Hippocampal formation (tissue), 2 donors: ENCODE results near the gene UBTFL1.
A peak's percentile ranks its signal among the peaks of the same experiment; 100 is the strongest.
"Not testable (repeated sequence)": the region's sequence is repeated elsewhere in the genome, so short reads cannot be mapped to it uniquely, and the experiment has no call there.

ENCODE experiments used
- DNase-seq, 2 donors: peaks; one replicate each; lab custom pipeline; 2025; lab: John Stamatoyannopoulos, UW

Gene UBTFL1

GRCh38 chr11:90085650-90086049 is at the start of gene UBTFL1:
UBTFL1 (plus strand) TSS chr11:90085950; CDS start chr11:90085950, 0 bp downstream.
- not testable (repeated sequence) for DNase-seq

- DNase-seq, result not testable (repeated sequence)
Observed at GRCh38 chr11:90051591-90052209, 34.0 kb upstream of the UBTFL1 start.

- not testable (repeated sequence) for DNase-seq
Observed at GRCh38 chr11:90052311-90052710, 33.4 kb upstream of the UBTFL1 start.

- DNase-seq, result not testable (repeated sequence)
Observed at GRCh38 chr11:90053545-90053944, 32.2 kb upstream of the UBTFL1 start.

- DNase-seq, result not testable (repeated sequence)
Observed at GRCh38 chr11:90088731-90089130, 3.0 kb downstream of the UBTFL1 start.

- DNase-seq, result not testable (repeated sequence)
Observed at GRCh38 chr11:90095230-90095924, 9.6 kb downstream of the UBTFL1 start.

- DNase-seq, result peak in 1 of 2 donors; percentile 43
Observed at GRCh38 chr11:90098261-90098660, 12.5 kb downstream of the UBTFL1 start.

GRCh38 chr11:90100431-90100830 is 14.7 kb downstream of the UBTFL1 start:
- no peak for DNase-seq

GRCh38 chr11:90113541-90113940 is 27.8 kb downstream of the UBTFL1 start:
- peak in 1 of 2 donors; percentile 6 for DNase-seq

- DNase-seq, result no peak
Observed at GRCh38 chr11:90120191-90120590, 34.4 kb downstream of the UBTFL1 start.

- DNase-seq, result no peak
Observed at GRCh38 chr11:90124371-90124770, 38.6 kb downstream of the UBTFL1 start.

- no peak for DNase-seq
Observed at GRCh38 chr11:90124946-90125345, 39.2 kb downstream of the UBTFL1 start.

- peak in 1 of 2 donors; percentile 43 for DNase-seq
Observed at GRCh38 chr11:90133560-90134477, 48.1 kb downstream of the UBTFL1 start.

GRCh38 chr11:90134478-90135003 is 48.8 kb downstream of the UBTFL1 start, which contains the start of gene NAALAD2:
NAALAD2 (plus strand) TSS chr11:90134663; CDS start chr11:90134759, 96 bp downstream.
- DNase-seq, result peak; percentile 43 to 66

GRCh38 chr11:90135016-90135415 is 49.3 kb downstream of the UBTFL1 start:
- no peak for DNase-seq
